Fibroblast of skin of abdomen (primary cell): ENCODE data around the gene USE1. TPM values are rescaled to one million over a fixed set of nuclear protein-coding genes. Genes with fewer than 3 reads are reported as not detected.
A peak's percentile ranks its signal among the peaks of the same experiment; 100 is the strongest.
"Not testable (repeated sequence)": the region's sequence is repeated elsewhere in the genome, so short reads cannot be mapped to it uniquely, and the experiment has no call there.

Source experiments
- DNase-seq: peaks from one replicate; pipeline ENCODE4 v3.0.0-alpha.2; 2013
- polyA plus RNA-seq, 2 experiments: library from polyadenylated mRNA; unstranded; fragments of 120-200 nt; gene quantifications; one replicate each; pipeline ENCODE4 v1.2.1, GENCODE V29; 2013; ENCODE audit not compliant: insufficient read length in 2 of 2

Gene USE1
- 31.4 TPM for polyA plus RNA-seq (2013, experiment 1 of 2; ENCODE audit: insufficient read length)
- 32.9 TPM for polyA plus RNA-seq (2013, experiment 2 of 2; ENCODE audit: insufficient read length)

GRCh38 chr19:17215127-17215971 lies at the start of gene USE1:
USE1 (plus strand) TSS chr19:17215357; CDS start chr19:17215406, 49 bp downstream.
- DNase-seq, result peak; percentile 91

DNA sequence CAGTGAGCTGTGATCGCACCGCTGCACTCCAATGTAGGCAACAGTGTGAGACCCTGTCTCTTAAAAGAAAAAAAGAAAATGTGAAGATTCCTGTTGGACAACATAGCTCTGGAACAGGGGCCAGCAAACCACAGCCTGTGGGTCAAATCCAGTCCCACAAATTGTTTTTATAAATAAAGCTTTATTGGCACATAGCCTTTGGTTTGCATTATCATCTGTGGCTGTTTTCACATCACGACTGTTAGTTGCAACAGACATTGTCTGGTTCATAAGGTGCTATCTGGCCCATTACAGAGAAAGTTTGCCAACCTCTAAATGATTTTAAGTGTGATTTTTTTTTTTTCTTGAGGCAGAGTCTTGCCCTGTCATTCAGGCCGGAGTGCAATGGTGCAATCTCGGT lies 49.4 kb upstream of the USE1 start:
- no peak for DNase-seq

DNA sequence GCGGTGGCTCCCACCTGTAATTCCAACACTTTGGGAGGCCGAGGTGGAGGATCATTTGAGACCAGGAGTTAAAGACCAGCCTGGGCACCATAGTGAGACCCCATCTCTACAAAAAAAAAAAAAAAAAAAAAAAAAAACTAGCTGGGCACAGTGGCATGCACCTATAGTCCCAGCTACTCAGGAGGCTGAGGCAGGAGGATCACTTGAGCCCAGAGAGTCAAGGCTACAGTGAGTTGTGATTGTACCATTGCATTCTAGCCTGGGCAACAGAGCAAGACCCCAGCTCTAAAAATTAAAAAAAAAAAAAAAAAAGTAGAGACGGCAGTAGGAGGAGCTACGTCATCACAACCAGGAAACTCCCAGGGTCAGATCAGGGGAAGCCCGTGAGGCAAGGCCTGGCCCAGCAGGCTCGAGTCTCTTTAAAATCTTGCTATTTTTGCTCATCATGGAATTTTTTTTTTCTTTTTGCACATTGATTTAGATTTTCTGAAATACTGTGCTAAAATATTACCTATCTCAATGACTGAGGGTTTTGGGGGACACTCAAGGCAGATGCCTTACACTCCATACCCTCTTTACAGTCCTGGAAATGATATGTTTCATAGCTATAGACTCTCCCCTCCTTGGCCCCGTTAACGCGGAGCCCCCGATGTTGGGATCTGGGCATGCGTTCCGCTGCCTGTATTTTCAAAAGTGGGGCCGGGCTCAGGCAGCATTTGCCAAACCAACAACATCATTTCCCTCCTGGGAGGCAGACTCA lies 44.4 kb upstream of the USE1 start:
- DNase-seq, result no peak

DNA sequence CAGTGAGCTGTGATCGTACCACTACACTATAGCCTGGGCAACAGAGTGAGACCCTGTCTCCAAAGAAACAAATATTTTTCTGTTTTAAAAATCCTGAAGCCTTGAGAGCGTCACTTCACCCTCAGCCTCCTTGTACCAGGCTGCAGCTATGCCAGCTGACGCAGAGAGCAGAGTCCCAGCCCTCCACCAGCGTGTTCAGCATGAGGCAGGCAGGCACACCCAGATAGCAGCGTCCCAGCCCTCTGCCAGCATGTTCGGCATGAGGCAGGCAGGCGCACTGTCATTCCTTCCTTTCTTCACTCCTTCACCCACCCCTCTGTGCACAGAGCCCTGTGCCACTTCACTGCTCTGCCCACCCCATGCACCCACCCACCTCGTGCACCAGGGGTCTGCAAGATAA lies 43.3 kb upstream of the USE1 start:
- DNase-seq, result no peak

- DNase-seq, result no peak
Observed at GRCh38 chr19:17172624-17173345, 42.4 kb upstream of the USE1 start.

DNA sequence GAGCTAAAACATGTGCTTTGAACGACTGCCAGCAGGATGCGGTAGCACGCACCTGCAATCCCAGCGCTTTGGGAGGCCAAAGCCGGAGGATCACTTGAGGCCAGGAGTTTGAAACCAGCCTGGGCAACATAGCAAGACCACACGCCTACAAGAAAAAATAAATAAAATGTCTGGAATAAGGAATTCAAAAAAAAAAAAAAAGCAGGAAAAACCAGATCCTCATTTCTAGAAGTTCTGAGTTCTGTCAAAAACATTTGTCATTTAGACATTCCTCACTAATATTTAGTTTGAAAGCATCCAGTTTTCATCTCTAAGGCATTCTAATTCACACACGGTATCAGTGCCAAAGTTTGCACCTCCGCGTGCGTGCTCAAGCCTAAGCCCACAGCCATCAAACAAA lies 36.9 kb upstream of the USE1 start:
- DNase-seq, result no peak

DNA sequence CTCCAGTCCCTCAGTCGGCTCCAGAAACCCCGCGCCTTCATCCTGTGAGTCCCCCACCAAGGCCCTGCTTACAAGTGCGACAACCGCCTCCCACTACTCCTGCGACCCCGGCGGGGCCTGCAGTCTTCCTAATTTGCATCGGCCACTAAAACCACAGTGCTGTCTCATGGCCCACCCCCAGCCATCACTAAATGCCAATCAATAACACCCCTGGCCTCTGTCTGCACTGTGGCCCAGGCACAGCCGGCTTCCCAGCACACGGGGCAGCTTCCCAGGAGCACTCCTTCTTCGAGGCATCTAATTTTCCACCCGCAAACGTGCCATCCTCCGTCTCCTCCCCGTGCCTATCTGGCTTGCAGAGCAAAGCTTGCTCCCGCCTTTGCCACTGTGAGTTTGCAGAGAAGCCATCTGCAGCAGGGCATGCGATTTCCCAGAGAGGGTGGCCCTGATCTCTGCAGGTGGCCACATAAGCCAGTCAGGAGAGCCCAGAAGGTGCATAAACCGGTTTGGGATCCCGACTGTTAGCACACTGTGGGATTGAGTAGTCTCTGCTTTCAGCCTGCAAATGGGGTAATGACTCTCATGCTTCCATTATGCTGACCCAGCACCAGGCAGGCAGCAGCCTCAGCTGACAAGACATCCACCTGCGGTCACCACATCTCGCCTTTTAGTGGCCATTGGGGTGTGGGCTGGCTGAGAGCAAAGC lies 34.0 kb upstream of the USE1 start:
- no peak for DNase-seq

- no peak for DNase-seq
Observed at GRCh38 chr19:17183271-17183761, 31.8 kb upstream of the USE1 start.

DNA sequence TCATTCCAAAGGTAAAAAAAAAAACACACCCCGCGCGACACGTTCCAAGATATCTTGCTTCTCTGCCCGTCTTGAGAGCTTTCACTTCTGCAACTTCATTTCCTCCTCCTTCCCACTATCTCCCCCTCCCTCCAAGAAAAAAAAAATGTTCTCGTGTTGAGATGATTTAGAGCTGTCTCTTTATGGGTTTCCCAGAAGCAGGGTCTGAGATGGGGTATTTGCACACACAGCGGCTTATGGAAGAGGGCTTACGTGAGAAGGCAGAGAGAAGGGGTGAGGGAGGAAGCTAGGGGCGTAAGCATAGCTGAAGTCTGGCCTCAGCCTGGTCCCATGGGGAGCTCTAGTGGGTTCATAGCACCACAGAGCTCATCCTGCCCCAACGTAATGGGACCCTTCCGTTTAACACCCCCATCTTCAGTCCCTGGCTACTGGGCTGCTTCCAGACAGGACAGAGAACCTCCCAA lies 31.3 kb upstream of the USE1 start:
- DNase-seq, result no peak

- DNase-seq, result no peak
Observed at GRCh38 chr19:17184371-17184841, 30.8 kb upstream of the USE1 start.

DNA sequence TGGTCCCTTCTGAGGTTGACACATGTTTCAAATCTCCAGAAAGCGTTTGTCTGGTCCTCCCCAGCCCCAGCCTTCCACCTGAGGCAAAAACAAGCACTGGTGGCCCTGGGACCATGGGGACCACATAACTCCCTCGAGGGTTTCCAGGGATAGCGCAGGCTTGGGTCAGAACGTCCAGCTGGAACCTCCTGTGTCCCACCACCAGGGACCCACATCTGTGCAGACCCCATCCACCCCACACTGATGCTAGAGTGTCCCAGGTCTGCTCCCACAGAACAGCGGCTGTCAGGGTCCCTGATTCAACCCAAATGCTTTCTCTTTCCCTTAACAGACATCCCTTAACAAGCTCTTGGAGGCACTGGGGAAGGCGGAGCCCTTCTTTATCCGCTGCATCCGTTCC lies 29.6 kb upstream of the USE1 start:
- DNase-seq, result no peak

DNA sequence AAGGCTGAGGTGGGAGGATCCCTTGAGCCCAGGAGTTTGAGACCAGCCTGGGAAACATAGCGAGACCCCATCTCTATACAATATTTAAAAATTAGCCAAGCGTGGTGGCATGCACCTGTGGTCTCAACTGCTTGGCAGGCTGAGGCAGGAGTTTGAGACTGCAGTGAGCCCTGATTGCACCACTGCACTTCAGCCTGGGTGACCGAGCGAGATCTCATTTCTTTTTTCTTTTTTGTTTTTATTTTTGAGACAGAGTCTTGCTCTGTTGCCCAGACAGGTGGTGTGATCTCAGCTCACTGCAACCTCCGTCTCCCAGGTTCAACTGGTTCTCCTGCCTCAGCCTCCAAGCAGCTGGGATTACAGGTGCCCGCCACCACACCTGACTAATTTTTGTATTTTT lies 23.4 kb upstream of the USE1 start:
- DNase-seq, result not testable (repeated sequence)

- no peak for DNase-seq
Observed at GRCh38 chr19:17192751-17193150, 22.4 kb upstream of the USE1 start.

- no peak for DNase-seq
Observed at GRCh38 chr19:17194608-17195007, 20.5 kb upstream of the USE1 start.

DNA sequence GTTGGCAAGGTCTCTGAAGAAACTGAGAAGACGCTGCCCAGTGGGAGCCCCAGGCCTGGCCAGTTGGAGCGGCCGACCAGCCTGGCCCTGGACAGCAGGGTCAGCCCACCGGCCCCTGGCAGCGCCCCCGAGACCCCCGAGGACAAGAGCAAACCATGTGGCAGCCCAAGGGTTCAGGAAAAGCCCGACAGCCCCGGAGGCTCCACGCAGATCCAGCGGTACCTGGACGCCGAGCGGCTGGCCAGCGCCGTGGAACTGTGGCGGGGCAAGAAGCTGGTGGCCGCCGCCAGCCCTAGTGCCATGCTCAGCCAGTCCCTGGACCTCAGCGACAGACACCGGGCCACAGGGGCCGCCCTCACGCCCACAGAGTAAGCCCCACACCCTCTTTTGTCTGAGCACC lies 20.1 kb upstream of the USE1 start:
- DNase-seq, result no peak

- DNase-seq, result no peak
Observed at GRCh38 chr19:17196610-17197009, 18.5 kb upstream of the USE1 start.

DNA sequence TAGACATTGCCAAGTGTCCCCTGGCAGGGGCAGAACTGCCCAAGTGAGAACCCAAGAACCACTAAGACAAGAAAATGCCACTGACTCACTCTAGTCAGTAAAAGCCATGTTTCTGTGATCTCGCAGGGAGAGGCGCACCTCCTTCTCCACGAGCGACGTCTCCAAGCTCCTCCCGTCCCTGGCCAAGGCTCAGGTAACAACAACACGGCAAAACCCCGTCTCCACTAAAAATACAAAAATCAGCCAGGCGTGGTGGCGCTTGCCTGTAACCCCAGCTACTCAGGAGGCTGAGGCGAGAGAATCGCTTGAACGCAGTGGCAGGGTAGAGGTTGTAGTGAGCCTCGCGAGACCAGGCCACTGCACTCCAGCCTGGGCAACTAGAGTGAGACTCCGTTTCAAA lies 17.5 kb upstream of the USE1 start:
- DNase-seq, result no peak

GRCh38 chr19:17200408-17201079 lies 14.6 kb upstream of the USE1 start:
- DNase-seq, result no peak

DNA sequence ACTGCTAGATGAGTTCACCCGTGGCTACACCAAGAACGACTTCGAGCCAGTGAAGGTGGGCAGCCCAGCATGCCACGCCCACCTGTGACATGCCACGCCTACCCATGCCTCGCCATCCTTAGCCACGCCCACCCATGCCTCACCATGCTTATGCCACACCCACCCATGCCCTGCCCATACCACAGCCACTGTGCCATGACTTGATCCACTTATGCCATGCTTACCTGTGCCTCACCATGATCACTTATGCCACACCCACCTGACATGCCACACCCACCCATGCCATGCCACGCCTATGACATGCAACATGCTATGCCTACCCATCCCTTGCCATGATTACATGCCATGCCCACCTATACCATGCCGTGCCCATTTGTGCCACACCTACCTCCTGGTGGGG lies 12.9 kb upstream of the USE1 start:
- DNase-seq, result no peak

DNA sequence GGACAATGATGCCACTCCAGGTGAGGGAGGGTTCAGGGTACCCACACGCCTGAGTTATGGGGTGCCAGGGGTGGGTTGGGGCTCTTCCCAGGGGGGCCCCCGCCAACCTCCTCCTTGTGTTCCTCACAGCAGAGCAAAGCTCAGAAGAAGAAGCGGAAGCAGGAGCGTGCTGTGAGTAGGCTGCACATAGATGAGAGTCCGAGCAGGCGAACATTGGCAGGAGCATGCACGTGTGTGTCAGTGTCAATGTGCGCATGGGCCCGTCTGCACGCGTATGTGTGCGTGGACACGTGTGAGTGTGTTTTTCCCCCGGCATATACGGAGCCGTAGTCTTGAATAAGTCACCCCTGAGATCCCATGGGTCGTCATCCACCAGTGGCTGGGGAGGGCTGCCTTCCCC lies 12.4 kb upstream of the USE1 start:
- no peak for DNase-seq
